Measurements from ENCODE around the gene DUXB.

The DUXB gene

DNA sequence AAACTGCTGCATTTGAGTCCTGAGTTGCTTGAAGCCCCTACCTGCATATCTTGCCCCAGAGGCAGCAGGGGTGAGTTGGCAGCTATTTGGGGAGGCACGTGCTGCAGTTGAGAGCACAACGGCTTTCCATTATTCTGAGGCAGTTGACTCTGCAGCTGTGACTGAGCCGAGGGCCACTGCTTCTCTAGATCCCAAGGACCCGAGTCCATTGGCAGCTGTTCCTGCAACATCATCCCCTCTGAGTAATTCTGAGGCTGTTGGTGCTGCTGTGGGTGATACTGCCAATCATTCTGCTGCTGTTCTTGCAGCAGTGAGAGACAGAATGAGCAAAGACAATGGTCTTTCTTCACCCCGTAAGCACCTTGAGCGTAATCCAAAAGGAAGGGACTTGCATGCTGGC is 40.9 kb downstream of the DUXB start:
- no peak for DNase-seq (ENCODE audit: low read depth in 3 of 3)

DNA sequence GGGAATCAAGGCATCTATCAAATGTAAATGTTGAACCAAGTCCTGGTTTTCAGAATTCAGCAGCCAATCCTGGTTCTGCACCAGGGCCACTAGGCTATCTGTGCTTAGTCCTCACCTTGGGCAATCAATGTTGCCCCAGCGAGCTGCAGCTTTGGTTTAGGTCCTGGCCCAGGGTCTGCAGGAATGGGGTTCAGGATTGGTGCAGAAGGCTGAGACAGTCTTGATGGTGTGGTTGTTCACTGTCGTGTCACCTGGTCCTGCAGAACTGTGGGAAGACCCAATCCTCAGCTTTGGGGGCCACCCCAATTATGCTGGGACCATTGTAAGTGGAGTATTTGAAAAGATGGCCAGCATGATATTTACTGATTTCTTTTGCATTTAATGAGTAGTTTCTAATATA is 43.1 kb downstream of the DUXB start:
- no peak for DNase-seq (ENCODE audit: low read depth in 3 of 3)

DNA sequence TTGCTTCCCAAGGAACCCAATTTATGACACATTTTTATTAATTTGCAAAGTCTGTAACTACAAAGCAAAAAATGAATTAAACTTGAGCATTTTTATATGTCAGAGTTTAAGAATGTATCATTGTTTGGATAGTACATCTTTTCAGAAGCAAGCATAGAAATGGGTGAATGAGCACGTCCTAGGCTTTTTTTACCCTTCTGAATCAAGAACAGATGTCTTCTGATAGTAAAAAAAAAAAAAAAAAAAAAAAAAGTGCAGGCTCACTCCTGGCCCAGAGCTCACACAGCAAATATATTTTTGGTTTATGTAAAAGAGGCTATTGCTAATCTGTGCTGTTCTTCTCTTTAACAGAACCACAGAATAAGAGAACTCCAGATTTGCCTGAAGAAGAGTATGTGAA is 47.3 kb downstream of the DUXB start:
- DNase-seq (ENCODE audit: low read depth in 3 of 3), result no peak

DNA sequence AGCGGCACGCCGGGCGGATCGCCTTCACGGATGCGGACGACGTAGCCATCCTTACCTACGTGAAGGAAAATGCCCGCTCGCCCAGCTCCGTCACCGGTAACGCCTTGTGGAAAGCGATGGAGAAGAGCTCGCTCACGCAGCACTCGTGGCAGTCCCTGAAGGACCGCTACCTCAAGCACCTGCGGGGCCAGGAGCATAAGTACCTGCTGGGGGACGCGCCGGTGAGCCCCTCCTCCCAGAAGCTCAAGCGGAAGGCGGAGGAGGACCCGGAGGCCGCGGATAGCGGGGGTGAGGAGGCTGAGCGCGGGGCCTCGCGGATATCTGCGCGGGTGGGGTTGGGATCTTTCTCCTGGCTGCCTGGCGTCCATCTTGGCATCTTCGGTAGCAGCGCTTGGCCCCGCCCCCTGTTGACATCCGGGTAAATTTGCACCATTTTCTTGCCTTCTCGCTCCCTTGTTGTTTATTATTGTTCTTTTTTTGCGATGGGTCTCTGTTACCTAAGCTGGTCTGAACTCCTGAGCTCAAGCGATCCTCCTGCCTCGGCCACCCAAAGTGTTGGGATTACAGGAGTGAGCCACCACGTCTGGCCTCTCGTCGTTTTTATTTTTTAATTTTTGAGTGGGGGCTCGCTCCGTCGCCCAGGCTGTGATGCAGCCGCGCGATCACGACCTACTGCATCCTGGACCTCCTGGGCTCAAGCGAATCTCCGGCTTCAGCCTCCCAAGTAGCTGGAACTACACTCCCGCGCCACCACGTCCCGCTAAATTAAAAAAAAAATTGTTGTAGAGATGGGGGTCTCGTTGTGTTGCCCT is 52.8 kb downstream of the DUXB start:
- peak; percentile 74 to 87 (median 76) for DNase-seq (ENCODE audit: low read depth in 3 of 3)

DNA sequence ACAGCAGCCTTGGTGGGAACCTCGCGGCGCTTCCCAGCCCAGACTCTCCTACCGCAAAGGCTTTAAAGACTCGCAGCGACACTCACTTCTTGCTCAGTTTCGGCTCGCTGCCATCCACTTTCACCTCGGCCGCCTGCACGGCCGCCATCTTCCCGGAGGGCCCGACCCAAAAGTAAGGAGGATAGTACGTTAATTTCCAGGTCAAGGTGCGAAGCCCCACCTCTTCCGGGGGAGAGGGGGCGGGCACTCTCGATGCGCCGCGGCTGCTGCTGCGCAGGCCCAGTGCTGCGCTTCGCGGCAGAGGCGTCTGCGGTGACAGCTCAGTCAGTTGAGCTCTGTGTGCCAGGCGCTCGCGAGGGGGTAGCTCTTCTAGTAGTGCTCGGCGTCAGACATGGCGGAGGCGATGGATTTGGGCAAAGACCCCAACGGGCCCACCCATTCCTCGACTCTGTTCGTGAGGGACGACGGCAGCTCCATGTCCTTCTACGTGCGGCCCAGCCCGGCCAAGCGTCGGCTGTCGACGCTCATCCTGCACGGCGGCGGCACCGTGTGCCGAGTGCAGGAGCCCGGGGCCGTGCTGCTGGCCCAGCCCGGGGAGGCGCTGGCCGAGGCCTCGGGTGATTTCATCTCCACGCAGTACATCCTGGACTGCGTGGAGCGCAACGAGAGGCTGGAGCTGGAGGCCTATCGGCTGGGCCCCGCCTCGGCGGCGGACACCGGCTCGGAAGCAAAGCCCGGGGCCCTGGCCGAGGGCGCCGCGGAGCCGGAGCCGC is 53.6 kb downstream of the DUXB start, which contains the start of the genes KARS1 and TERF2IP:
Gene KARS1 (minus strand): TSS at position 174 of the 773 bp plus-strand sequence. CDS start 26 bp downstream, at position 148.
Gene TERF2IP (plus strand): TSS at position 282 of the 773 bp plus-strand sequence. CDS start 110 bp downstream, at position 392.
- peak; percentile 84 to 91 (median 85) for DNase-seq (ENCODE audit: low read depth in 3 of 3)

DNA sequence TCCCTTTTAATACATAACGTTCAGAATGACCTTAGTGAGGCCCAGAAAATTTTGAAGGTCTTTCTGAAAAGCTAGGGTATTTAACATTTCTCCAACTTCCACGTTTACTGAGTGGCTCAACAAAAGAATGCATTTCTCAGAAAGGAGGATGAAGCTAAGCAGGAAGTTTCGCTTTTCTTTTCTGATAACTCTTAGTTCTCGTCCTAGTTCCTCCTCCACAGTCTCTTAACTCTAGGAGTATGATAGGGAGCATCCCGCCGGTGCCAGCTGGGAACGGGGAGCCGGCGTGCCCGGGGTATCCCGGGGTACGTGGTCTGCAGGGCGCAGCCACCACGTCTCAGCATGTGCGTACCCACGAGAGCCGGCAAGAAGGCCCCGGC is 54.2 kb downstream of the DUXB start:
- DNase-seq (ENCODE audit: low read depth in 3 of 3), result no peak

DNA sequence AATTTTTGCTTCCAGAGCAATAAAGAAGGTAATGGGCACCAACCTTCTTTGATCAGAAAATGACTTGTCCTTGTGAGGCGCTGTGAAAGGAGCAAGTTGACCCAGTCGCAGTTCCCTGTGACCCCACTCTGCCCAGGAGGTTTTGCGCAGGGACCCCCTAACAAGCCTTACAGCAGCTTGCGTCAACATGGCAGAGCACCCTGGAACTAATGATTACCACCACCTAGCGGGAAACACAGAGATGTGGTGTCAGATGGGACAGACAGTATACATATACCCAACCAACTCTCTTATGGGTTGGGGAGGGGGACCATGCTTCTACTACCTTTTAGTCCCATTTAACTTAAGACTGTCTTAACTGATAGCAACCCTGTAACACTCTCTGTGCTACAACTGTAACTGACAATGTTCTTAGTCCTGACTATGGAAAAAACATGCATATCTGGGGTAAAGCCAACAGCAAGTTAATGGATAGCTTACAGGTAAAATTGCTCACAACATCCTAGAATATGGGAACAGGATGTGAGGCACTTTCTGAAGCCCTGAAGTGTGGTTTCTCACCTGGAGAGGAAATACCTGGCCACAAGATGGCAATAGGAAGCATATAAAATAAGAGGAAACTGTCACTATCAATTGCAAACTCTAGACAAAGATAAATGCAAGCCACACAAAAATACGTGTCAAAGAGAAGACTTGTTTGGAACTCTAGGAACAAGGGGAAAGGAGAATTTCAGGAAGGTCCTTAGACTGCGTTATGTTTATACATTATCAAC is 56.8 kb downstream of the DUXB start:
- no peak for DNase-seq (ENCODE audit: low read depth in 3 of 3)
